NCI-H1436 (cell line): ENCODE results near the gene SUN2.

Experiments used
- DNase-seq: peaks from one replicate; lab custom pipeline; 2025; lab: John Stamatoyannopoulos, UW

The SUN2 gene

GRCh38 chr22:38777087-38777671 is 21.4 kb upstream of the SUN2 start:
- no peak for DNase-seq

- DNase-seq: no peak
These were observed 20.3 kb upstream of the SUN2 start for GRCh38 chr22:38776086-38776485.

- DNase-seq: no peak
These were observed 19.9 kb upstream of the SUN2 start for GRCh38 chr22:38775656-38776055.

GRCh38 chr22:38774496-38775166 is 18.8 kb upstream of the SUN2 start:
- no peak for DNase-seq

GRCh38 chr22:38773363-38773946 is 17.7 kb upstream of the SUN2 start:
- no peak for DNase-seq

- DNase-seq: no peak
These were observed 16.8 kb upstream of the SUN2 start for GRCh38 chr22:38772623-38772873.

GRCh38 chr22:38770257-38770949 is 14.6 kb upstream of the SUN2 start:
- no peak for DNase-seq

- DNase-seq: no peak
These were observed 12.2 kb upstream of the SUN2 start for GRCh38 chr22:38768036-38768435.

GRCh38 chr22:38767313-38767712 is 11.5 kb upstream of the SUN2 start:
- DNase-seq: no peak

- no peak for DNase-seq
These were observed 10.4 kb upstream of the SUN2 start for GRCh38 chr22:38766076-38766777.

- peak; percentile 35 for DNase-seq
These were observed 6.8 kb upstream of the SUN2 start for GRCh38 chr22:38762551-38762983.

GRCh38 chr22:38761202-38762162 is 5.7 kb upstream of the SUN2 start:
- DNase-seq: no peak

- peak; percentile 81 for DNase-seq
These were observed 4.8 kb upstream of the SUN2 start for GRCh38 chr22:38760477-38761201.

- DNase-seq: no peak
These were observed 3.2 kb upstream of the SUN2 start for GRCh38 chr22:38759005-38759404.

GRCh38 chr22:38758276-38758945 is 2.6 kb upstream of the SUN2 start:
- DNase-seq: peak; percentile 87

- DNase-seq: no peak
These were observed 1.6 kb upstream of the SUN2 start for GRCh38 chr22:38757464-38757757.

- DNase-seq: no peak
These were observed 1.1 kb upstream of the SUN2 start for GRCh38 chr22:38756711-38757463.

- DNase-seq: no peak
These were observed 465 bp downstream of the SUN2 start for GRCh38 chr22:38755155-38755910.

- no peak for DNase-seq
These were observed 1.0 kb downstream of the SUN2 start for GRCh38 chr22:38754751-38755154.
